Smooth muscle cell (in vitro differentiated cells): Measurements from ENCODE around the gene INKA1. TPM values are rescaled to one million over a fixed set of nuclear protein-coding genes. Genes with fewer than 3 reads are reported as not detected.
"Not testable (repeated sequence)": the region's sequence is repeated elsewhere in the genome, so short reads cannot be mapped to it uniquely, and the experiment has no call there.

Experiments
- DNase-seq: peaks from one replicate; lab custom pipeline; 2025; ENCODE audit not compliant: unreplicated experiment; lab: John Stamatoyannopoulos, UW
- H2AFZ ChIP-seq: fragments of 200-600 bp; sonication (generic); 2 replicates; pipeline ENCODE4 v1.6.0; 2016; ENCODE audit warnings: antibody characterized with exemption, low read depth, mild to moderate bottlenecking
- H3F3A ChIP-seq: fragments of 200-600 bp; sonication (generic); 2 replicates; pipeline ENCODE4 v1.6.0; 2017; ENCODE audit warnings: antibody characterized with exemption, low read depth
- H3K27ac ChIP-seq: fragments of 200-600 bp; sonication (generic); 2 replicates; pipeline ENCODE4 v1.5.1; 2016; ENCODE audit warnings: low read depth, mild to moderate bottlenecking
- H3K27me3 ChIP-seq: fragments of 200-600 bp; sonication (generic); 2 replicates; pipeline ENCODE4 v1.6.1; 2016; ENCODE audit warnings: low read depth, mild to moderate bottlenecking
- H3K36me3 ChIP-seq: fragments of 200-600 bp; sonication (generic); 2 replicates; pipeline ENCODE4 v1.5.1; 2016; ENCODE audit warnings: low read depth
- H3K4me1 ChIP-seq: fragments of 200-600 bp; sonication (generic); 2 replicates; pipeline ENCODE4 v1.5.1; 2016; ENCODE audit warnings: low read depth
- H3K4me2 ChIP-seq: fragments of 200-600 bp; sonication (generic); 2 replicates; pipeline ENCODE4 v1.6.0; 2016; ENCODE audit warnings: mild to moderate bottlenecking
- H3K4me3 ChIP-seq: fragments of 200-600 bp; sonication (generic); 2 replicates; pipeline ENCODE4 v1.5.1; 2016; ENCODE audit warnings: mild to moderate bottlenecking
- H3K79me2 ChIP-seq: fragments of 200-600 bp; sonication (generic); 2 replicates; pipeline ENCODE4 v1.6.0; 2016; ENCODE audit warnings: low read depth, mild to moderate bottlenecking
- H3K9ac ChIP-seq: fragments of 200-600 bp; sonication (generic); 2 replicates; pipeline ENCODE4 v1.6.0; 2016; ENCODE audit warnings: low read depth
- H3K9me3 ChIP-seq: fragments of 200-600 bp; sonication (generic); replicated peaks from 2 replicates; pipeline ENCODE4 v1.5.1; 2016; ENCODE audit warnings: low read depth
- H4K20me1 ChIP-seq: fragments of 200-600 bp; sonication (generic); 2 replicates; pipeline ENCODE4 v1.6.0; 2016; ENCODE audit warnings: low read depth
- CTCF ChIP-seq: fragments of 200-600 bp; sonication (generic); IDR thresholded peaks from 2 replicates; pipeline ENCODE4 v1.5.1; 2017; ENCODE audit warnings: borderline replicate concordance, mild to moderate bottlenecking, antibody characterized with exemption; ENCODE audit not compliant: insufficient read depth, poor library complexity, severe bottlenecking
- WGBS: methylation state at CpG from one replicate; pipeline ENCODE4 v1.1.7; 2016; ENCODE audit warnings: low lambda C conversion rate; 5-methylcytosine and 5-hydroxymethylcytosine counted together
- polyA plus RNA-seq: library from polyadenylated mRNA; unstranded; fragments of >200 nt; fragmentation: Nextera tagmentation; extraction: Ambion mirVana; gene quantifications from 2 replicates; pipeline ENCODE4 v1.2.1, GENCODE V29; 2016
- total RNA-seq: library from RNA; depleted of rRNA; stranded (reverse); fragments of >200 nt; gene quantifications from 2 replicates; pipeline ENCODE4 v1.2.3, GENCODE V29; 2014

The INKA1 gene
- total and polyA plus RNA-seq, 2 experiments from 2014 or later: 2.5 to 8.1 TPM

GRCh38 chr3:49807431-49808114 lies 4.5 kb downstream of the INKA1 start:
- Histone ChIP-seq H3K9ac (no peak overlapping the region), H3K4me2 (no peak overlapping the region)

DNA sequence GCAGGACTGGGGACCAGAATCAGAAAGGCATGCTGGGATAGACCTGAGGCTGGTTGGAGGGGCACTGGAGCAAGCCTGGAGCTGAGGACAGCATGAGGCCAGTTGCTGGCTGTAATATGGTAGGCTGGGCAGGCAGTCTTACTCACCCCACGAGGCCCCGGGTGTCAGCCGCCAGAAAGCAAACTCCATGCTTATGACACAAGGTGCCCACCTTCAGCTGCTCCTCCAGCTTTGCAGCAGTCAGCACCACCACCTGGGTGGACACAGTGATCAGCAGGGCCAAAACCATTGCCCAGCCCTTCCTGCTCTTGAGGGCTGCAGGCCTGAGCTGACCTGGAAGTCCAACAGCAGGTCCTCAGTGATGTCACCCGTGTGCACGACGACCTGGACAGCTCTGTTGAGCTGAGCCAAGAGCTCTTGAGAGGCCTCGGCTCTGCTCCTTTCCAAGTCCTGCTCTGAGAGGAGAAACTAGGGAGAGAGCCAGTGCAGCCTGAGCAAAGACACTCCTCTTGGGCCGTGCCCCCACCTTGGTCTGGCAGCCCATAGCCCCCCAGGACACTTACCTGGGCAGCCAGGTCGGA lies 9.9 kb downstream of the INKA1 start:
- Histone ChIP-seq H3K4me2 (no peak overlapping the region), H3K27ac (no peak overlapping the region), H3F3A (no peaks in the 10 kb centered on the region), H3K27me3 (no peaks in the 10 kb centered on the region), H3K9me3 (no peaks in the 10 kb centered on the region), H3K9ac (no peak overlapping the region), H3K4me1 (no peaks in the 10 kb centered on the region), H3K4me3 (no peak overlapping the region), H3K36me3 (no peaks in the 10 kb centered on the region), H2AFZ (no peak overlapping the region), H3K79me2 (no peaks in the 10 kb centered on the region), H4K20me1 (no peaks in the 10 kb centered on the region)
- 91% methylated on average over 9 of the region's 9 CpGs for WGBS
- no peak for DNase-seq
- TF ChIP-seq CTCF: no peak

More at GRCh38 chr3:49807431-49808114, 4.5 kb downstream of the INKA1 start:
- Histone ChIP-seq H3K4me1 (peaks cover 6% of the 10 kb centered on the region), H4K20me1 (no peaks in the 10 kb centered on the region), H3K36me3 (no peaks in the 10 kb centered on the region), H2AFZ (no peak overlapping the region), H3K27ac (no peak overlapping the region), H3K79me2 (no peaks in the 10 kb centered on the region), H3K4me3 (no peak overlapping the region), H3K9me3 (no peaks in the 10 kb centered on the region), H3K27me3 (no peaks in the 10 kb centered on the region), H3F3A (no peaks in the 10 kb centered on the region)
- 79% methylated on average over 13 of the region's 13 CpGs for WGBS
- no peak for DNase-seq
- TF ChIP-seq CTCF: no peak

GRCh38 chr3:49813497-49814174 lies 10.6 kb downstream of the INKA1 start, which contains the start of gene UBA7:
UBA7 (minus strand) TSS chr3:49813953; CDS start chr3:49813787, 166 bp downstream.
- H3K27ac ChIP-seq: no peak within 1 kb of the TSS
- no peak for TF ChIP-seq CTCF
- H2AFZ ChIP-seq: peak within 1 kb of the TSS; percentile 83

DNA sequence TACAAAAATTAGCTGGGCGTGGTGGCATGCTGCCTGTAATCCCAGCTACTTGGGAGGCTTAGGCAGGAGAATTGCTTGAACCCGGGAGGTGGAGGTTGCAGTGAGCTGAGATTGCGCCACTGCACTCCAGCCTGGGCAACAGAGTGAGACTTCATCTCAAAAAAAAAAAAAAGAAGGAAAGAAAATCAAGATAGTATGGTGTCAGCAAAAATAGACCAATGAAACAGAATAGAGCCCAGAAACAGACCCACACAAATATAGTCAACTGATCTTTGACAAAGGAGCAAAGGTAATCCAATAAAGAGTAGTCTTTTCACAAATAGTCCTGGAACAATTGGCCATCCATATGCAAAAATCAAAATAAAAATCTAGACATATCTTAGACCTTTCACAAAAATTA lies 20.1 kb downstream of the INKA1 start:
- H3K79me2 ChIP-seq, H3K9me3 ChIP-seq: not testable (repeated sequence)
- WGBS: 93% methylated on average over 3 of the region's 3 CpGs

More at GRCh38 chr3:49813497-49814174, 10.6 kb downstream of the INKA1 start, which contains the start of gene UBA7:
- Histone ChIP-seq H4K20me1 (no peaks in the 10 kb centered on the region), H3K79me2 (no peaks in the 10 kb centered on the region), H3K4me1 (no peaks in the 10 kb centered on the region), H3K36me3 (no peaks in the 10 kb centered on the region), H3K9ac (no peak within 1 kb of the TSS), H3K9me3 (no peaks in the 10 kb centered on the region), H3F3A (no peaks in the 10 kb centered on the region), H3K4me3 (peak within 1 kb of the TSS; percentile 27), H3K4me2 (peak within 1 kb of the TSS; percentile 65), H3K27me3 (no peaks in the 10 kb centered on the region)
- no peak for DNase-seq
- WGBS: 80% methylated on average over 9 of the region's 9 CpGs

More for the DNA sequence above, 20.1 kb downstream of the INKA1 start:
- H3K4me1 ChIP-seq, H3K9ac ChIP-seq, H3K27ac ChIP-seq, H3K36me3 ChIP-seq, H4K20me1 ChIP-seq, H3K4me2 ChIP-seq, H3F3A ChIP-seq, DNase-seq, H3K4me3 ChIP-seq, H2AFZ ChIP-seq, H3K27me3 ChIP-seq: not testable (repeated sequence)
